WI38 (cell line): ENCODE results near the gene ASTL.

Source experiments
- H3K4me3 ChIP-seq: 2 replicates; pipeline ENCODE4 v1.5.1; 2011; ENCODE audit warnings: low read depth, mild to moderate bottlenecking, control low read depth, low read length
- TF ChIP-seq, protein P1 (sequence below): IDR thresholded peaks from 2 replicates; pipeline ENCODE4 v1.5.1; 2012; ENCODE audit warnings: low read depth, mild to moderate bottlenecking, control low read depth, low read length

ASTL gene

DNA sequence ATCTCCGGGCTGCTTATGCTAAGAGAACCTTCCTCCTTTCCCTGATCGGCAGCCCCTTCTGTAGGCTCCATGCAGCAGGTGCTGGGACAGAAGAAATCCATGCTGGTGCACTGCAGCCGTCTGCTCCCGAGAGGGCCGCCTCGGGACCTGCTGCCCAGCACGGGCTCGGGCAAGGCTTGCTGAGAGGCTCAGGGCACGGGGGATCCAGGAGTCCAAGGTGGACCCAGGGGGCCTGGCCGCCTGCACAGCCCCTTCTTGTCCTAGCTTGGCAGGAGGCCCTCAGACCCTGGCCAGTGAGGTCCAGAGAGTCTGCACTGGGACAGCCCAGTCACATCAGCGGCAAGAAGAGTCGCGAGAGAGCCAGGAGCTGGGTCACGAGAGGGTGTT lies 20.2 kb upstream of the ASTL start:
- H3K4me3 ChIP-seq, result no peak overlapping the region

DNA sequence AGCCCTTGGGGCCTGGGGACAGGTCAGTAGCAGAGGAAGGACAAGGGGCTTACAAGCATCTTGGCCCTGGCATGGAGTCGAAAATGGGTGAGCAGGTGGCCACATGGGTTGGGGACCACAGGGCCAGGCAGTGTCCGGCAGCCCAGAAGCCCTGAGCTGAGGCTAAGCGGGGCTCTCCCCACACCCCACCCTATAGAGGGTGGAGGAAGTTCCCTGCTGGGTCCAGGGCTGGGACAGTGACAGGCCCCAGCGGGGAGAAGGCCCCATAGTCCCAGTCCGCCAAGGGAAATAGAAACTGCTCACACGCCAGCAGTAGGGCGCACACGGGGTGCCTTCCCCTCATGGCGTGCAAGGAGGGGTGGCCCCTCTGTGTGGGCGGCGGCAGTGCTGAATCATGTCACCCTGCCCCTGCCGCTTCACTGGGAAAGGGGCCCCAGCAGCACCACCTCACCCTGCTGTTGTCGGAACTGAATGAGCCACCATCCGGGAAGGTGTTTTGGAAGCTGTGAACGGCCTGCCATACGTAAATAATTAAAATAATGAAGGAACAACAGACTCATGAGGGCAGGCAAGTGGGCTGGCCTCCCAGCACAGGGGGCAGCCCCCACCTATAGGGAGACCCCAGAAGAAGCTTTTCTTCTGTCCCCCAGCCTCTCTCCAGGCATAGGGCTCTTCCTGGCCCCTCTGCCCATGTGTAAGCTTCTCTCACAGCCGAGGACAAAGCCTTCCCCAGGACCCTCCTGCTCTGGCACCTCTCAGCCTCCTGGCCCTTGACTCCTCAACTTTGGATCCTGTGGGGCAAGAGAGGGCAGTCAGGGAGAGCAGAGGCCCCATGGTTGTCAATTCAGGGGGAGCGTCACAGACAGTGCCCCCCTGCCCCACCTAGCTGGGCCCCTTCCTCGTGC lies 19.6 kb upstream of the ASTL start:
- no peak overlapping the region for H3K4me3 ChIP-seq

More for the DNA sequence above, 20.2 kb upstream of the ASTL start:
- TF ChIP-seq, protein P1, sequence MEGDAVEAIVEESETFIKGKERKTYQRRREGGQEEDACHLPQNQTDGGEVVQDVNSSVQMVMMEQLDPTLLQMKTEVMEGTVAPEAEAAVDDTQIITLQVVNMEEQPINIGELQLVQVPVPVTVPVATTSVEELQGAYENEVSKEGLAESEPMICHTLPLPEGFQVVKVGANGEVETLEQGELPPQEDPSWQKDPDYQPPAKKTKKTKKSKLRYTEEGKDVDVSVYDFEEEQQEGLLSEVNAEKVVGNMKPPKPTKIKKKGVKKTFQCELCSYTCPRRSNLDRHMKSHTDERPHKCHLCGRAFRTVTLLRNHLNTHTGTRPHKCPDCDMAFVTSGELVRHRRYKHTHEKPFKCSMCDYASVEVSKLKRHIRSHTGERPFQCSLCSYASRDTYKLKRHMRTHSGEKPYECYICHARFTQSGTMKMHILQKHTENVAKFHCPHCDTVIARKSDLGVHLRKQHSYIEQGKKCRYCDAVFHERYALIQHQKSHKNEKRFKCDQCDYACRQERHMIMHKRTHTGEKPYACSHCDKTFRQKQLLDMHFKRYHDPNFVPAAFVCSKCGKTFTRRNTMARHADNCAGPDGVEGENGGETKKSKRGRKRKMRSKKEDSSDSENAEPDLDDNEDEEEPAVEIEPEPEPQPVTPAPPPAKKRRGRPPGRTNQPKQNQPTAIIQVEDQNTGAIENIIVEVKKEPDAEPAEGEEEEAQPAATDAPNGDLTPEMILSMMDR, result no peak

DNA sequence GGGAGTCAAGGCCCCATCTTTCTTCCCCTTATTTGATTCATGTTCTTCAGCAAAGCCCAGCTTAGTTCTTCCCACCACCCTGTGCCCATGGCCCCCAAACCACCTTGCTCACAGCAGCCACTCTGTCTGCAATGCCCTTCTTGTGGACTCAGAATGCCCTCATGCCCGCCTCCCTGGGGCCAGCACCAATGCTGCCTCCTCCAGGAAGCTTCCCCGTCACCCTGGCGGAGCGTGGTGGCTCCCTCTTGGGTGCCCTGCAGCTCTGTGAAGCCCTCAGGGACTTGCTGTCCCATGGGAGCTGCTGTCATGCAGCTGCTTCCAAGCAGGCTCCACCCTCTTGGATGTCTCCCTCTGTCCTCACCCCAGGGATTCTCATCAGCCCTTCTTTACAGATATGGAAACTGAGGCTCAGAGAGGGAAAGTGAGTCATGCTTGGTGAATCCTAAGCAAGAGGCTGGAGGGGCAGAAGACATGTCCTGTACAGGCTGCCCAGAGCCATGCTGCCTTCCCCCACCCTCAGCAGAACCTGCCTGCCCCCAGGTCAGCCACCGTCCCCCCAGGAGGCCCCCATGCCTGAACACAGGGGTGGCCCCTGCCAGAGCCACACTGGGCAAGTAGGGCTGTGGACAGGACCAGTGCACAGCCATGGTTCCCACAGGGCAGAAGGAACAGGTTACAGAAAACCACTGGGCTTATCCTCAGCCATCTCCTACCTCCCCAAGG lies 18.8 kb upstream of the ASTL start:
- no peak overlapping the region for H3K4me3 ChIP-seq
- TF ChIP-seq, protein P1, result no peak

More for the DNA sequence above, 19.6 kb upstream of the ASTL start:
- TF ChIP-seq, protein P1, result no peak

DNA sequence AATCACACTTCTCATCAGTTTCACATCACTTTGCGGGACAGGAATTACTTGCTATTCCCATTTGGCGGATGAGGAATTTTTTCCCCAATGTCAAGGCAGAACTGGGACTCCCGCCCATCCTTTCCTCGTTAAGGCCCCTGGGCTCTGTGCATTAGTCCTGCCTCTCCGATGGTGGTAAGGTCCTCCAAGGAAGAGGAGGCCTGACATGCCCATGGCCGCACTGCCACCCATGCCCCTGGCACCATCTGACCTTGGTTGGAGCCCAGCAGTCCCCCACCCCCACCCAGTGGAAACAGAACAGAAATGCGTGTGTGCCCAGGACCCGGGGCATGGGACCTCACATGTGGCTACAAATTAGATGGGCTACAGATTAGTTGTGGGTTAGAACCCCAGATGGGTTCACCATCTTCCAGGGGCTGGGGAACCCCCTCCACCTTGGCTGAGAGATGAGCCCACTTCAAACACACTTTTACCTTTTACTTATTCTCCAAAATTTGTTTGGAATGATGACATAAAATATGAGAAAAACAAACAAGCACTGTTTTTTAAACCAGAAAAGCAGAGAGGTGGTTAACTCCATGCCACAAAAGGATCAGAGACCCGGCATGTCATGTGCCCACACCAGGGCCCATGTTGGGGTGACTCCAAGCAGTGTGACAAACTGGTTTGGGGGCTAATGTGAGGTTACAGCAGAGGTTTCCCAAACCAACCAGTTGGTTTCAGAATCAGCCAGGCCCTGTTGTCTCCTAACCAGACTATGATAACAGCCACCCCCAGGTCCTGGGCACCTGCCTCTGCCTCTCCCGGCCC lies 17.9 kb upstream of the ASTL start:
- TF ChIP-seq, protein P1, result no peak
- H3K4me3 ChIP-seq, result no peak overlapping the region

DNA sequence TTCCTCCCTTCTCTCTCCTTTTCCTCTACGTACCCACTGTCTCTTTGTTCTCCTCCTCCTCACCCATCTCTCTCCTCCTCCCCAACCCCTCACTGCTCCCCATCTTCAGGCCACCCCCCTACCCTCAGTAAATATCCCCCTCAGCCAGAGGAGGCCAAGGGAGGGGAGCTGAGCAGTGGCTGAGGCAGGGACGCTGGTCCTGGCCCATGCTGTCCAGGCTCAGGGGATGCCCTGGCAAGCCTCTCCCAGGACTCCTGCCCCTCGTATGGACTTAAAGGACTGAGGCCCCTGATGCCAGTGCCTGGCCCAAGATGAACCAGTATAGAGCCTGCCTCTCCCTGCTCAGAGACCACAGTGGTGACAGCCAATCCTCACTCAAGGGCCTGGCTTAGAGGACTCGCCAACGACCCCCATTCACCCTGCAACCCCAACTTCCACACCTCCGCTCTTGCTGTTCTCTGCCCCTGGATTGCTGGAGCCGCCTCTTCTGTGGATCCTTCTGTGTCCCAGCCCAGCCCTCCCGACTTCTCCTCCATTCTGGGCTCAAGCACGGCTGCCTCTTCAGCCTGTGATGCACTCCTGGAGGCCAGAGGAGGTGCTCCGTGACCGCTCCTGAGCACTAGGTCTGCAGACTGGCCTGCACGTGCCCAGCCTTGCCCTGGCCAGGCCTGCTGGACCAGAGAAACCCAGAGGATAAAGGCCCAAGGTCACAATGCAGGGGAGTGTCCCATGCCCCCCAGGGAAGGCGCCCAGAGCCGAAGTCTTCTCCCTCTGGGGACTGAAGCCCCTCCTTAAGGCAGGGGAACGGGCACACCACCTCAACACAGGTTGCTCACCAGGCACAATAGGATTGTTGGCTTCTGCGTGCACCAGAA lies 16.4 kb upstream of the ASTL start:
- TF ChIP-seq, protein P1, result no peak

DNA sequence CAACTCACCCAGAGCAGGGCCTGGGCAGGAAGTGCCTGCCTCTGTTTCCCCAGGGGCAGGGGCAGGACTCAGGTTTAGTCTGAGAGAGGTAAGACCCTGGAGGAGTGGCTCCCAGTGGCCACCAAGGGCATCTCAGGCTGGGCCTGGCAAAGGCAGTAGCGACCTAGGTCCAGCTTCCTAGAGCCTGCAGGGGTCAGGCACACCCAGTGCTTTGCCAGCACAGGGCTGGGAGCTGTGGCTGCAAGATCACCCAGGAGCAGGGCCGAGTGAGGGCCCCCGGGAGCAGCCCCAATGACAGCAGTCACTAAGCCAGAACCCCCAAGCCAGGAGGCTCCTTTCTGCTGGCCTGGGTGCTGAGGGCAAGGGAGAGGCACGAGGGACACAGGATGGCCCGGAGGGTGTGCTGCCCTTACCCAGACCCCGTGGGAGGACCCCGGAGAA lies 15.7 kb upstream of the ASTL start:
- no peak overlapping the region for H3K4me3 ChIP-seq
- TF ChIP-seq, protein P1, result no peak

More for the DNA sequence above, 16.4 kb upstream of the ASTL start:
- H3K4me3 ChIP-seq, result no peak overlapping the region
